ENCODE results near the gene LAT. TPM values are rescaled to one million over a fixed set of nuclear protein-coding genes. Genes with fewer than 3 reads are reported as not detected.

LAT gene
- total RNA-seq, 1 experiment from 2014 or later: 4.3 TPM

DNA sequence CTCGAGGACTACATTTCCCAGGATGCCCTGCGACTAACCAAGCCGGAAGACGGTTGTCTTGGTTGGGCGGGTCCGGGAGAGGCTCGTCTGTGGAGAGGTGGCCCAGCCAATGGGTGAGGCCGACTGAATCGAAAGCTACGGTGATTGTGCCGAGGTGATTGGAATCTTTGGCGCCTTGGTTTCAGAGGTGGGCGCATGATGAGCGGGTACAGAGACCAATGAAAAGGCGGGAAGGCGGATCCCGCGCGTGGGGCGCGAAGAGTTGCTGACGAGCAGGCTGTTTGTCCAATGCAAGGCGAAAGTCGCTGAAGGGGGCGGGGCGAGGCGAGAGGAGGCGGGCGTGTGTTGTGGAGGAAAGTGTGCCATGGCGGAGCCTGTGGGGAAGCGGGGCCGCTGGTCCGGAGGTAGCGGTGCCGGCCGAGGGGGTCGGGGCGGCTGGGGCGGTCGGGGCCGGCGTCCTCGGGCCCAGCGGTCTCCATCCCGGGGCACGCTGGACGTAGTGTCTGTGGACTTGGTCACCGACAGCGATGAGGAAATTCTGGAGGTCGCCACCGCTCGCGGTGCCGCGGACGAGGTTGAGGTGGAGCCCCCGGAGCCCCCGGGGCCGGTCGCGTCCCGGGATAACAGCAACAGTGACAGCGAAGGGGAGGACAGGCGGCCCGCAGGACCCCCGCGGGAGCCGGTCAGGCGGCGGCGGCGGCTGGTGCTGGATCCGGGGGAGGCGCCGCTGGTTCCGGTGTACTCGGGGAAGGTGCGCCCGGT is 34.0 kb upstream of the LAT start, which contains the start of gene NFATC2IP:
NFATC2IP (plus strand) TSS at position 290 of the 762 bp plus-strand sequence; CDS start at position 365, 75 bp downstream.
- Histone ChIP-seq H2AFZ (ENCODE audit: low read length) (no peak within 1 kb of the TSS), H3K4me1 (ENCODE audit: insufficient read depth, low read length) (no peaks in the 10 kb centered on the region; the same call in 1 of the 2 replicates)

More for the DNA sequence above, 34.0 kb upstream of the LAT start, which contains the start of gene NFATC2IP:
- no peak within 1 kb of the TSS for H4K91ac ChIP-seq (ENCODE audit: insufficient read length, low read depth, low read length)
- no peak within 1 kb of the TSS for H4K5ac ChIP-seq (ENCODE audit: insufficient read length, low read depth, low read length)
- TF ChIP-seq, protein P1, sequence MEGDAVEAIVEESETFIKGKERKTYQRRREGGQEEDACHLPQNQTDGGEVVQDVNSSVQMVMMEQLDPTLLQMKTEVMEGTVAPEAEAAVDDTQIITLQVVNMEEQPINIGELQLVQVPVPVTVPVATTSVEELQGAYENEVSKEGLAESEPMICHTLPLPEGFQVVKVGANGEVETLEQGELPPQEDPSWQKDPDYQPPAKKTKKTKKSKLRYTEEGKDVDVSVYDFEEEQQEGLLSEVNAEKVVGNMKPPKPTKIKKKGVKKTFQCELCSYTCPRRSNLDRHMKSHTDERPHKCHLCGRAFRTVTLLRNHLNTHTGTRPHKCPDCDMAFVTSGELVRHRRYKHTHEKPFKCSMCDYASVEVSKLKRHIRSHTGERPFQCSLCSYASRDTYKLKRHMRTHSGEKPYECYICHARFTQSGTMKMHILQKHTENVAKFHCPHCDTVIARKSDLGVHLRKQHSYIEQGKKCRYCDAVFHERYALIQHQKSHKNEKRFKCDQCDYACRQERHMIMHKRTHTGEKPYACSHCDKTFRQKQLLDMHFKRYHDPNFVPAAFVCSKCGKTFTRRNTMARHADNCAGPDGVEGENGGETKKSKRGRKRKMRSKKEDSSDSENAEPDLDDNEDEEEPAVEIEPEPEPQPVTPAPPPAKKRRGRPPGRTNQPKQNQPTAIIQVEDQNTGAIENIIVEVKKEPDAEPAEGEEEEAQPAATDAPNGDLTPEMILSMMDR (conservative IDR thresholded peaks at IDR 0.05): no peak
- H2BK12ac ChIP-seq (ENCODE audit: insufficient read length, low read depth, low read length): no peak within 1 kb of the TSS
- no peaks in the 10 kb centered on the region for H3K27me3 ChIP-seq (ENCODE audit: insufficient read depth, low read length)
- no peaks in the 10 kb centered on the region for H4K20me1 ChIP-seq (ENCODE audit: control insufficient read depth, insufficient read depth, insufficient read length)
- H2BK20ac ChIP-seq (ENCODE audit: low read depth, low read length, poor library complexity, severe bottlenecking): no peak within 1 kb of the TSS
- WGBS (ENCODE audit: extremely low coverage, insufficient read length, low lambda C conversion rate): no CpG with 5 or more reads among the region's 79 CpGs
- no peak within 1 kb of the TSS for H3K23ac ChIP-seq (ENCODE audit: insufficient read length, low read depth, low read length)
- no peak within 1 kb of the TSS for H2AK5ac ChIP-seq (ENCODE audit: insufficient read length, low read length)
- H3K9ac ChIP-seq (ENCODE audit: extremely low read depth, insufficient read length, low read length): peak within 1 kb of the TSS; percentile 92
- no peak within 1 kb of the TSS for H3K56ac ChIP-seq (ENCODE audit: insufficient read length, low read depth, low read length)
- H3K14ac ChIP-seq (ENCODE audit: insufficient read depth, low read length): peak within 1 kb of the TSS; percentile 78
- DNase-seq: peak; percentile 100
- H3T11ph ChIP-seq (ENCODE audit: low read length): no peak within 1 kb of the TSS
- H3K36me3 Mint-ChIP-seq (ENCODE audit: insufficient read depth in 1 of 3, low read depth in 3 of 3): peaks cover 21 to 44% (median 43%) of the 10 kb centered on the region in 3 experiments
- H4K8ac ChIP-seq (replicated peaks; ENCODE audit: insufficient read length, low read depth, low read length): no peak within 1 kb of the TSS
- H3K79me1 ChIP-seq (ENCODE audit: insufficient read depth, low read depth, low read length, poor library complexity, severe bottlenecking): peaks cover 4% of the 10 kb centered on the region
- H2BK15ac ChIP-seq (ENCODE audit: low read depth, low read length): no peak within 1 kb of the TSS
- peak within 1 kb of the TSS; percentile 49 for H3K18ac ChIP-seq (ENCODE audit: insufficient read length, low read depth, low read length)
- no peak within 1 kb of the TSS for H3K27ac ChIP-seq (ENCODE audit: insufficient read length, low read depth, low read length)
- H3K23me2 ChIP-seq (ENCODE audit: insufficient read length, low read depth, low read length, poor library complexity, severe bottlenecking): peaks cover 10% of the 10 kb centered on the region
- no peaks in the 10 kb centered on the region for H3K9me3 ChIP-seq (ENCODE audit: control insufficient read depth, low read depth, low read length)
- no peaks in the 10 kb centered on the region; a peak in 2 of 5 replicates for H3K9me3 Mint-ChIP-seq
- H2BK5ac ChIP-seq (ENCODE audit: insufficient read length, low read length): no peak within 1 kb of the TSS
- peaks cover 7% of the 10 kb centered on the region for H3K27me3 Mint-ChIP-seq (ENCODE audit: low read depth)
- H3K4me1 Mint-ChIP-seq: peaks cover 12 to 14% of the 10 kb centered on the region in 2 experiments
- no peak within 1 kb of the TSS for H2BK120ac ChIP-seq (ENCODE audit: low read depth, low read length, poor library complexity, severe bottlenecking)
- H3K79me2 ChIP-seq (ENCODE audit: insufficient read depth, low read length): peaks cover 8% of the 10 kb centered on the region; the same call in 1 of the 2 replicates
- H3K4ac ChIP-seq (ENCODE audit: low read depth, low read length): no peak within 1 kb of the TSS
- peak within 1 kb of the TSS; percentile 92 to 98 (median 97) for H3K27ac Mint-ChIP-seq
- peak within 1 kb of the TSS; percentile 95 to 98 for H3K4me3 Mint-ChIP-seq
- peak within 1 kb of the TSS; percentile 94 for H3K4me2 ChIP-seq (ENCODE audit: insufficient read depth, insufficient read length, low read length)
